Lower leg skin (tissue), 3 donors: Measurements from ENCODE around the gene GTPBP6.

Experiments used
- POLR2A ChIP-seq, 2 donors: fragments of 450-650 bp; IDR thresholded peaks; one replicate each; pipeline ENCODE4 v1.6.1; 2016 to 2017; ENCODE audit warnings: antibody characterized with exemption in 2 of 2, mild to moderate bottlenecking in 1 of 2, moderate library complexity in 1 of 2
- TF ChIP-seq, protein P1 (sequence below), 3 donors: fragments of 450-650 bp; IDR thresholded peaks; one replicate each; pipeline ENCODE4 v1.5.1; 2016; ENCODE audit warnings: antibody characterized with exemption in 3 of 3, mild to moderate bottlenecking in 3 of 3, moderate library complexity in 2 of 3

DNA sequence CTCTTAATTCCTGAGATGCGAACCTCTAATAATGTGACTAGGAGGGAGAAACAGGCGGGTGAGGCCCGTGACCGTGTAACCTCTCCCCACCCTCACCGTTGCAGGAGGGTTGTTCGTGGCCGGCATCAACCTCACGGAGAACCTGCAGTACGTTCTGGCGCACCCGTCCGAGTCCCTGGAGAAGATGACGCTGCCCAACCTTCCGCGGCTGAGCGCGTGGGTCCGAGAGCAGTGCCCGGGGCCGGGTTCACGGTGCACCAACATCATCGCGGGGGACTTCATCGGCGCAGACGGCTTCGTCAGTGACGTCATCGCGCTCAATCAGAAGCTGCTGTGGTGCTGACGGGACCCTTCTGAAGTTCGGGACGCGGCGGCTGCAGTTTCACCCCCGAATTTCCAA lies 19.6 kb downstream of the GTPBP6 start:
- no peak for TF ChIP-seq POLR2A (IDR thresholded peaks at IDR 0.05)
- TF ChIP-seq, protein P1, sequence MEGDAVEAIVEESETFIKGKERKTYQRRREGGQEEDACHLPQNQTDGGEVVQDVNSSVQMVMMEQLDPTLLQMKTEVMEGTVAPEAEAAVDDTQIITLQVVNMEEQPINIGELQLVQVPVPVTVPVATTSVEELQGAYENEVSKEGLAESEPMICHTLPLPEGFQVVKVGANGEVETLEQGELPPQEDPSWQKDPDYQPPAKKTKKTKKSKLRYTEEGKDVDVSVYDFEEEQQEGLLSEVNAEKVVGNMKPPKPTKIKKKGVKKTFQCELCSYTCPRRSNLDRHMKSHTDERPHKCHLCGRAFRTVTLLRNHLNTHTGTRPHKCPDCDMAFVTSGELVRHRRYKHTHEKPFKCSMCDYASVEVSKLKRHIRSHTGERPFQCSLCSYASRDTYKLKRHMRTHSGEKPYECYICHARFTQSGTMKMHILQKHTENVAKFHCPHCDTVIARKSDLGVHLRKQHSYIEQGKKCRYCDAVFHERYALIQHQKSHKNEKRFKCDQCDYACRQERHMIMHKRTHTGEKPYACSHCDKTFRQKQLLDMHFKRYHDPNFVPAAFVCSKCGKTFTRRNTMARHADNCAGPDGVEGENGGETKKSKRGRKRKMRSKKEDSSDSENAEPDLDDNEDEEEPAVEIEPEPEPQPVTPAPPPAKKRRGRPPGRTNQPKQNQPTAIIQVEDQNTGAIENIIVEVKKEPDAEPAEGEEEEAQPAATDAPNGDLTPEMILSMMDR (IDR thresholded peaks at IDR 0.05) = no peak
